Stimulated activated CD4-positive, alpha-beta T cell treated with anti-CD3 and anti-CD28 coated beads, Interleukin-1b, Interleukin-23, amount 100 ng/mL, for 1 hour (primary cell): ENCODE data around the gene SECISBP2.
"Not testable (repeated sequence)": the region's sequence is repeated elsewhere in the genome, so short reads cannot be mapped to it uniquely, and the experiment has no call there.

Experiments used
- DNase-seq, 2 donors: peaks; one replicate each; pipeline ENCODE4 v3.0.0-alpha.2; 2020; ENCODE audit warnings: low read depth in 2 of 2

The SECISBP2 gene

GRCh38 chr9:89318123-89319014, at the start of gene SECISBP2:
SECISBP2 (plus strand) TSS chr9:89318500; CDS start chr9:89318577, 77 bp downstream.
- peak; percentile 71 to 91 for DNase-seq

- DNase-seq: no peak
These were observed 44.6 kb upstream of the SECISBP2 start for GRCh38 chr9:89273528-89274279.

- DNase-seq: no peak
These were observed 43.5 kb upstream of the SECISBP2 start for GRCh38 chr9:89274838-89275237.

- DNase-seq: not testable (repeated sequence)
These were observed 42.3 kb upstream of the SECISBP2 start for GRCh38 chr9:89276040-89276439.

GRCh38 chr9:89277043-89277442, 41.3 kb upstream of the SECISBP2 start:
- DNase-seq: no peak

- DNase-seq: no peak
These were observed 40.8 kb upstream of the SECISBP2 start for GRCh38 chr9:89277454-89277853.

GRCh38 chr9:89278551-89278950, 39.7 kb upstream of the SECISBP2 start:
- no peak for DNase-seq

GRCh38 chr9:89278997-89279739, 39.1 kb upstream of the SECISBP2 start:
- no peak for DNase-seq

GRCh38 chr9:89281106-89281505, 37.2 kb upstream of the SECISBP2 start:
- no peak for DNase-seq

GRCh38 chr9:89282248-89282968, 35.9 kb upstream of the SECISBP2 start:
- not testable (repeated sequence) for DNase-seq

GRCh38 chr9:89284076-89284475, 34.2 kb upstream of the SECISBP2 start:
- no peak for DNase-seq

GRCh38 chr9:89291741-89292140, 26.6 kb upstream of the SECISBP2 start:
- DNase-seq: no peak

- no peak for DNase-seq
These were observed 25.3 kb upstream of the SECISBP2 start for GRCh38 chr9:89293014-89293413.

- DNase-seq: no peak
These were observed 22.9 kb upstream of the SECISBP2 start for GRCh38 chr9:89295400-89295799.

GRCh38 chr9:89301996-89302395, 16.3 kb upstream of the SECISBP2 start:
- not testable (repeated sequence) for DNase-seq

- no peak for DNase-seq
These were observed 14.1 kb upstream of the SECISBP2 start for GRCh38 chr9:89304020-89304833.

- DNase-seq: no peak
These were observed 13.5 kb upstream of the SECISBP2 start for GRCh38 chr9:89304834-89305188.

GRCh38 chr9:89305868-89306267, 12.4 kb upstream of the SECISBP2 start:
- DNase-seq: no peak

- no peak for DNase-seq
These were observed 9.1 kb upstream of the SECISBP2 start for GRCh38 chr9:89309166-89309565.

GRCh38 chr9:89309608-89310474, 8.5 kb upstream of the SECISBP2 start:
- DNase-seq: no peak
